OCI-LY7 (cell line): ENCODE data around the gene GPRC5C. TPM values are rescaled to one million over a fixed set of nuclear protein-coding genes. Genes with fewer than 3 reads are reported as not detected.

Source experiments
- Bru-seq: library from RNA; stranded (reverse); fragments of 400-500 nt; gene quantifications from one replicate; lab custom pipeline; 2021; lab: Mats Ljungman, UMichigan
- BruChase-seq, 2 experiments: library from RNA; stranded (reverse); fragments of 400-500 nt; gene quantifications; one replicate each; lab custom pipeline; 2021; lab: Mats Ljungman, UMichigan
- BruUV-seq: library from RNA; stranded (reverse); fragments of 400-500 nt; replicated peaks from 2 replicates; lab custom pipeline; 2021; lab: Mats Ljungman, UMichigan
- CTCF ChIA-PET: fragments of 300-600 bp; sonication (Branson Sonifier 250); formaldehyde crosslinking; loops from one replicate; lab custom pipeline; 2022; ENCODE audit warnings: antibody characterized with exemption; ENCODE audit not compliant: unreplicated experiment; lab: Charles Lee
- POLR2A ChIA-PET: fragments of 300-600 bp; sonication (Branson Sonifier 250); formaldehyde crosslinking; loops from one replicate; lab custom pipeline; 2022; ENCODE audit warnings: antibody characterized with exemption; lab: Charles Lee
- DNase-seq: peaks from one replicate; pipeline ENCODE4 v3.0.0-alpha.2; 2015; ENCODE audit warnings: low spot score
- H2AFZ ChIP-seq: fragments of 200-600 bp; sonication (generic), shearing (Covaris generic); 2 replicates; pipeline ENCODE4 v1.6.1; 2014; ENCODE audit warnings: mild to moderate bottlenecking, antibody characterized with exemption, low read length, moderate library complexity
- H3K27ac ChIP-seq: fragments of 200-600 bp; sonication (generic); 2 replicates; pipeline ENCODE4 v1.5.1; 2014; ENCODE audit warnings: mixed run types, low read depth, mild to moderate bottlenecking, moderate library complexity, low read length, inconsistent platforms; ENCODE audit not compliant: poor library complexity, severe bottlenecking
- H3K36me3 ChIP-seq: fragments of 200-600 bp; sonication (generic); 2 replicates; pipeline ENCODE4 v1.6.1; 2014; ENCODE audit warnings: mild to moderate bottlenecking, antibody characterized with exemption, low read length, moderate library complexity, mixed read lengths; ENCODE audit not compliant: insufficient read depth
- H3K4me1 ChIP-seq: fragments of 200-600 bp; sonication (generic); 2 replicates; pipeline ENCODE4 v1.5.1; 2014; ENCODE audit warnings: mild to moderate bottlenecking, low read length; ENCODE audit not compliant: insufficient read depth, poor library complexity, severe bottlenecking
- H3K4me2 ChIP-seq: fragments of 200-600 bp; sonication (generic); 2 replicates; pipeline ENCODE4 v1.6.1; 2014; ENCODE audit warnings: mild to moderate bottlenecking, low read length
- H3K4me3 ChIP-seq: fragments of 200-600 bp; sonication (generic); 2 replicates; pipeline ENCODE4 v1.5.1; 2014; ENCODE audit warnings: mild to moderate bottlenecking, low read depth, low read length; ENCODE audit not compliant: poor library complexity, severe bottlenecking
- H3K79me2 ChIP-seq: fragments of 200-600 bp; sonication (generic); 2 replicates; pipeline ENCODE4 v1.6.1; 2016; ENCODE audit warnings: low read depth, mild to moderate bottlenecking, low read length, moderate library complexity, mixed read lengths; ENCODE audit not compliant: insufficient read depth
- H3K9me2 ChIP-seq: fragments of 200-600 bp; sonication (generic); 2 replicates; pipeline ENCODE4 v1.6.1; 2016; ENCODE audit warnings: mild to moderate bottlenecking, low read length, mixed read lengths; ENCODE audit not compliant: insufficient read depth
- H3K9me3 ChIP-seq: fragments of 200-600 bp; sonication (generic); 2 replicates; pipeline ENCODE4 v1.6.1; 2014; ENCODE audit warnings: mild to moderate bottlenecking, mixed run types, low read length, mixed read lengths
- H4K20me1 ChIP-seq: fragments of 200-600 bp; sonication (generic); 2 replicates; pipeline ENCODE4 v1.6.1; 2014; ENCODE audit warnings: mild to moderate bottlenecking, antibody characterized with exemption, low read length, moderate library complexity, mixed read lengths; ENCODE audit not compliant: insufficient read depth
- EZH2phosphoT487 ChIP-seq: fragments of 200-600 bp; sonication (generic); IDR thresholded peaks from 2 replicates; pipeline ENCODE4 v1.6.1; 2018; ENCODE audit warnings: low read depth, borderline replicate concordance, mild to moderate bottlenecking, mixed run types, antibody characterized with exemption, low read length, moderate library complexity, mixed read lengths
- intact Hi-C: fragments of 100-400 bp; cut with micrococcal nuclease; formaldehyde crosslinking; loops from one replicate; pipeline ENCODE4 v1.10.0; 2022; ENCODE audit not compliant: unreplicated experiment
- long read RNA-seq: library from polyadenylated mRNA; stranded (forward); transcript quantifications from one replicate; pipeline ENCODE4 v2.0.0, GENCODE V29; 2022
- total RNA-seq, 2 experiments: library from RNA; depleted of rRNA in 1 of 2; stranded (reverse); fragments of >200 nt in 1 of 2; shearing (Covaris generic) in 1 of 2; gene quantifications; 2 replicates each; pipeline ENCODE4 v1.2.3, GENCODE V29; 2014 to 2022
- TF ChIP-seq, protein P1 (sequence below): fragments of 200-600 bp; sonication (generic); conservative IDR thresholded peaks from 2 replicates; pipeline ENCODE4 v1.5.1; 2014; ENCODE audit warnings: mild to moderate bottlenecking, antibody characterized with exemption, low read length, moderate library complexity, mixed read lengths

Gene GPRC5C
- total RNA-seq (2014; rRNA removed; shearing (Covaris generic)) (9.4 and 19.5 TPM in 2 replicates), total RNA-seq (2022) (1.1 and 2.0 TPM in 2 replicates), Bru-seq, nascent RNA (percentile 12 among the genes with signal in this experiment), BruChase-seq, experiment 1, labeled RNA remaining after a 6-hour chase (percentile 14 among the genes with signal in this experiment), BruChase-seq, experiment 2, labeled RNA remaining after a 2-hour chase (percentile 17 among the genes with signal in this experiment)
- long read RNA-seq, partial matches to known transcripts, result 0 of 2 reads
- long read RNA-seq, other reads (novel, unspliced or antisense), result 1 of 2 reads

DNA sequence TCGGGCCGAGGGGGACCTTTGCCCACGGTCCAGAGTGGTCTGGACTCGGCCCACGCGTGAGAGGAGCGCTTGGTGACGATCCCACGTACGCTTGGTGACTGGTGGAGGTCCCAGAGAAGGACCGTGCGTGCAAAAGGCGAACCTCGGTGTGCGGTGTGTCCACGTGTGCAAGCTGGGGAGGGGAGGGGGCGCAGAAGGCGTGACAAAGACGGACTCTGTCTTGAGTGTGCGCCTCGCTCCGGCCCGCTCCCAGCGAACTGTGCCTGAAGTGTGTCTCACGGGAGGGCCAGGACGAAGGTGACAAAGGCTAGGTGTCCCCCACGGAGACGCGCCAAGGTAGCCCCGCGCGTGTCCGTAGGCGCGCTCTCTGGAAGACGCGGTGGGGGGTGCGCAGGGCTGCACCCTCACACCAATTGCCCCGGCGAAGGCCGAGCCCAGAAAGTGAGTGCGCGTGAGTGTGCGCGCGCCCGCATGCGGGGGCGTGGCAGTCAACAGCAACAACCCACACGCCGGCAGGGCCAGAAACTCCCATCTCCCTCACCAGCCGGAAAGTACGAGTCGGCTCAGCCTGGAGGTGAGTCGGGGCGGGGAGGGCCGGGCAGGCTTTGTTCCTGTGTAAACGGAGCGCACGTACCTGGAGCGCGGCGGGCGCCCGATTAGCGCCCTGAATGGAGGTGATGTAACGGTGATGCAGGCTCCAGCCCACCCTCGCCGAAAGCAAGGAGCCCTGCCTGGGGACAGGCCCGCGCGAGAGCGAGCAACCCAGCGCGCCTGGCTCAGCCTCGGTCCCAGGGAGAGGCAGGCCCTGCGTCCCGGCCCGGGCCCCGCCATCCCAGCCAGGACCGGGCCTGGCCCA, at the start of gene GPRC5C:
Gene GPRC5C (plus strand): TSS at position 521 of the 856 bp plus-strand sequence. CDS start 7,689 bp downstream, outside the sequence.
- no peak within 1 kb of the TSS for H3K27ac ChIP-seq
- no peaks in the 10 kb centered on the region for H3K79me2 ChIP-seq
- TF ChIP-seq, protein P1, sequence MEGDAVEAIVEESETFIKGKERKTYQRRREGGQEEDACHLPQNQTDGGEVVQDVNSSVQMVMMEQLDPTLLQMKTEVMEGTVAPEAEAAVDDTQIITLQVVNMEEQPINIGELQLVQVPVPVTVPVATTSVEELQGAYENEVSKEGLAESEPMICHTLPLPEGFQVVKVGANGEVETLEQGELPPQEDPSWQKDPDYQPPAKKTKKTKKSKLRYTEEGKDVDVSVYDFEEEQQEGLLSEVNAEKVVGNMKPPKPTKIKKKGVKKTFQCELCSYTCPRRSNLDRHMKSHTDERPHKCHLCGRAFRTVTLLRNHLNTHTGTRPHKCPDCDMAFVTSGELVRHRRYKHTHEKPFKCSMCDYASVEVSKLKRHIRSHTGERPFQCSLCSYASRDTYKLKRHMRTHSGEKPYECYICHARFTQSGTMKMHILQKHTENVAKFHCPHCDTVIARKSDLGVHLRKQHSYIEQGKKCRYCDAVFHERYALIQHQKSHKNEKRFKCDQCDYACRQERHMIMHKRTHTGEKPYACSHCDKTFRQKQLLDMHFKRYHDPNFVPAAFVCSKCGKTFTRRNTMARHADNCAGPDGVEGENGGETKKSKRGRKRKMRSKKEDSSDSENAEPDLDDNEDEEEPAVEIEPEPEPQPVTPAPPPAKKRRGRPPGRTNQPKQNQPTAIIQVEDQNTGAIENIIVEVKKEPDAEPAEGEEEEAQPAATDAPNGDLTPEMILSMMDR, result no peak
- TF ChIP-seq EZH2phosphoT487, result no peak
- H3K9me3 ChIP-seq, result no peaks in the 10 kb centered on the region
- no peak for DNase-seq
- ChIA-PET CTCF (no interaction called here), POLR2A (no interaction called here)
- no peaks in the 10 kb centered on the region for H3K9me2 ChIP-seq
- no peak within 1 kb of the TSS for H3K4me2 ChIP-seq
- intact Hi-C loops, result no loop called here
- H4K20me1 ChIP-seq, result no peaks in the 10 kb centered on the region
- H3K36me3 ChIP-seq, result no peaks in the 10 kb centered on the region
- BruUV-seq, result no TSS peak
- no peak within 1 kb of the TSS for H2AFZ ChIP-seq
- H3K4me3 ChIP-seq, result no peak within 1 kb of the TSS
- no peaks in the 10 kb centered on the region for H3K4me1 ChIP-seq

- no TSS peak for BruUV-seq
These were observed 48.7 kb upstream of the GPRC5C start for GRCh38 chr17:74383141-74383540.

More at GRCh38 chr17:74383141-74383540, 48.7 kb upstream of the GPRC5C start:
- H3K4me3 ChIP-seq, result no peak overlapping the region
- no peaks in the 10 kb centered on the region for H3K36me3 ChIP-seq
- no peak overlapping the region for H3K27ac ChIP-seq
- H3K9me2 ChIP-seq, result no peaks in the 10 kb centered on the region
- H4K20me1 ChIP-seq, result no peaks in the 10 kb centered on the region
- no peak overlapping the region for H3K4me2 ChIP-seq
- H2AFZ ChIP-seq, result no peak overlapping the region
- intact Hi-C loops, result no loop called here
- ChIA-PET CTCF (interaction anchor here (0.6 kb wide), 1 partner anchor 9 kb away, joined by 3 read pairs; no protein-coding TSS in a partner anchor), POLR2A (no interaction called here)
- H3K79me2 ChIP-seq, result no peaks in the 10 kb centered on the region
- no peaks in the 10 kb centered on the region for H3K9me3 ChIP-seq
- H3K4me1 ChIP-seq, result peaks cover 7% of the 10 kb centered on the region
- DNase-seq, result no peak
- TF ChIP-seq, protein P1, result no peak
- TF ChIP-seq EZH2phosphoT487, result no peak
